PC-3 (cell line): ENCODE results near the gene MASP2. TPM values are rescaled to one million over a fixed set of nuclear protein-coding genes. Genes with fewer than 3 reads are reported as not detected.
"Not testable (repeated sequence)": the region's sequence is repeated elsewhere in the genome, so short reads cannot be mapped to it uniquely, and the experiment has no call there.

Source experiments
- ATAC-seq: fragments of 200-7000 bp; cut with Tn5 transposase; 2 replicates; pipeline ENCODE4 v1.9.1; 2020; ENCODE audit warnings: mild to moderate bottlenecking, moderate library complexity
- Bru-seq: library from RNA; stranded (reverse); fragments of 400-500 nt; gene quantifications from one replicate; lab custom pipeline; 2021; lab: Mats Ljungman, UMichigan
- BruChase-seq, 2 experiments: library from RNA; stranded (reverse); fragments of 400-500 nt; gene quantifications; one replicate each; lab custom pipeline; 2021; lab: Mats Ljungman, UMichigan
- BruUV-seq: library from RNA; stranded (reverse); fragments of 400-500 nt; replicated peaks from 2 replicates; lab custom pipeline; 2021; lab: Mats Ljungman, UMichigan
- CTCF ChIA-PET: fragments of 300-600 bp; sonication (Branson Sonifier 250); formaldehyde crosslinking; loops from one replicate; lab custom pipeline; 2022; ENCODE audit warnings: antibody characterized with exemption; lab: Charles Lee
- POLR2A ChIA-PET: fragments of 300-600 bp; sonication (Branson Sonifier 250); formaldehyde crosslinking; loops from one replicate; lab custom pipeline; 2022; ENCODE audit warnings: antibody characterized with exemption; ENCODE audit not compliant: unreplicated experiment; lab: Charles Lee
- DNase-seq: peaks from one replicate; pipeline ENCODE4 v3.0.0-alpha.2; 2015
- H2AFZ ChIP-seq: fragments of 300-600 bp; sonication (generic); 2 replicates; pipeline ENCODE4 v1.6.0; 2016; ENCODE audit warnings: antibody characterized with exemption, low read length
- H3F3A ChIP-seq: fragments of 300-600 bp; sonication (generic); one replicate; pipeline ENCODE4 v1.6.0; 2017; ENCODE audit warnings: antibody characterized with exemption, low read length, control low read depth, mild to moderate bottlenecking; ENCODE audit not compliant: unreplicated experiment
- H3K27ac ChIP-seq: fragments of 300-600 bp; sonication (generic); 2 replicates; pipeline ENCODE4 v1.5.1; 2016; ENCODE audit warnings: mild to moderate bottlenecking, low read length
- H3K27me3 ChIP-seq: fragments of 300-600 bp; sonication (generic); 2 replicates; pipeline ENCODE4 v1.6.1; 2016; ENCODE audit warnings: low read length, mixed read lengths
- H3K36me3 ChIP-seq: fragments of 300-600 bp; sonication (generic); 2 replicates; pipeline ENCODE4 v1.6.1; 2016; ENCODE audit warnings: low read depth, mixed run types, low read length, mixed read lengths
- H3K4me1 ChIP-seq: fragments of 300-600 bp; sonication (generic); 2 replicates; pipeline ENCODE4 v1.5.1; 2016; ENCODE audit warnings: low read length; ENCODE audit not compliant: insufficient read depth
- H3K4me2 ChIP-seq: fragments of 300-600 bp; sonication (generic); 2 replicates; pipeline ENCODE4 v1.6.0; 2016; ENCODE audit warnings: low read length
- H3K4me3 ChIP-seq: fragments of 300-600 bp; sonication (generic); 2 replicates; pipeline ENCODE4 v1.5.1; 2016; ENCODE audit warnings: mild to moderate bottlenecking, low read length, mixed read lengths
- H3K79me2 ChIP-seq: fragments of 300-600 bp; sonication (generic); 2 replicates; pipeline ENCODE4 v1.6.1; 2017; ENCODE audit warnings: low read length, mixed read lengths
- H3K9ac ChIP-seq: fragments of 300-600 bp; sonication (generic); 2 replicates; pipeline ENCODE4 v1.6.0; 2016; ENCODE audit warnings: mild to moderate bottlenecking, low read length
- H3K9me2 ChIP-seq: fragments of 300-600 bp; sonication (generic); replicated peaks from 2 replicates; pipeline ENCODE4 v1.6.1; 2016; ENCODE audit warnings: mixed run types, low read length, mixed read lengths
- H3K9me3 ChIP-seq: fragments of 300-600 bp; sonication (generic); 2 replicates; pipeline ENCODE4 v1.6.1; 2016; ENCODE audit warnings: low read length, mixed read lengths
- H4K20me1 ChIP-seq: fragments of 300-600 bp; sonication (generic); 2 replicates; pipeline ENCODE4 v1.6.1; 2016; ENCODE audit warnings: low read length, mixed read lengths
- CTCF ChIP-seq: fragments of 300-600 bp; sonication (generic); conservative IDR thresholded peaks from 2 replicates; pipeline ENCODE4 v1.5.1; 2017; ENCODE audit warnings: antibody characterized with exemption, low read depth, mild to moderate bottlenecking, low read length
- EZH2 ChIP-seq: fragments of 300-600 bp; sonication (generic); IDR thresholded peaks from one replicate; pipeline ENCODE4 v1.6.1; 2017; ENCODE audit warnings: antibody characterized with exemption, mild to moderate bottlenecking, low read length; ENCODE audit not compliant: unreplicated experiment
- EZH2phosphoT487 ChIP-seq: fragments of 300-600 bp; sonication (generic); IDR thresholded peaks from 2 replicates; pipeline ENCODE4 v1.6.1; 2018; ENCODE audit warnings: mild to moderate bottlenecking, antibody characterized with exemption, low read length, borderline replicate concordance
- intact Hi-C: fragments of 100-400 bp; cut with micrococcal nuclease; formaldehyde crosslinking; loops from 2 replicates; pipeline ENCODE4 v1.9.0; 2023
- long read RNA-seq: library from polyadenylated mRNA; unstranded; transcript quantifications from one replicate; pipeline ENCODE4 v2.0.0, GENCODE V29; 2021; ENCODE audit not compliant: unreplicated experiment
- total RNA-seq: library from RNA; depleted of rRNA; stranded (reverse); fragments of >200 nt; gene quantifications from 2 replicates; pipeline ENCODE4 v1.2.3, GENCODE V29; 2014; rRNA removed

The MASP2 gene
- total RNA-seq (0.26 and 0.92 TPM in 2 replicates), Bru-seq, nascent RNA (percentile 16 among the genes with signal in this experiment), BruChase-seq, experiment 1, labeled RNA remaining after a 6-hour chase (percentile 47 among the genes with signal in this experiment), BruChase-seq, experiment 2, labeled RNA remaining after a 2-hour chase (percentile 39 among the genes with signal in this experiment)
- long read RNA-seq, result 0 reads

- Histone ChIP-seq H3K36me3 (no peaks in the 10 kb centered on the region), H3K9me3 (no peaks in the 10 kb centered on the region), H2AFZ (no peak within 1 kb of the TSS), H3F3A (no peaks in the 10 kb centered on the region), H3K4me1 (no peaks in the 10 kb centered on the region), H3K9ac (no peak within 1 kb of the TSS), H4K20me1 (no peaks in the 10 kb centered on the region), H3K27me3 (no peaks in the 10 kb centered on the region), H3K4me2 (no peak within 1 kb of the TSS), H3K4me3 (no peak within 1 kb of the TSS), H3K9me2 (no peaks in the 10 kb centered on the region), H3K79me2 (no peaks in the 10 kb centered on the region), H3K27ac (no peak within 1 kb of the TSS)
- intact Hi-C loops, result no loop called here
- ChIA-PET POLR2A (no interaction called here), CTCF (no interaction called here)
- no TSS peak for BruUV-seq
- TF ChIP-seq EZH2phosphoT487 (no peak), CTCF (no peak), EZH2 (no peak)
- no peak for ATAC-seq
- no peak for DNase-seq
Measured at GRCh38 chr1:11046625-11047365, at the start of gene MASP2. Gene MASP2, minus strand, starts transcription at chr1:11047239. Its CDS starts 32 bp downstream, at chr1:11047207.

GRCh38 chr1:11083784-11084183 lies 36.7 kb upstream of the MASP2 start:
- H3K4me2 ChIP-seq, H3K4me3 ChIP-seq, ATAC-seq, DNase-seq, H3K27me3 ChIP-seq, BruUV-seq, H4K20me1 ChIP-seq, CTCF ChIA-PET, H3K9ac ChIP-seq, H3K9me2 ChIP-seq, intact Hi-C loops, POLR2A ChIA-PET, H3F3A ChIP-seq, H3K9me3 ChIP-seq, H3K4me1 ChIP-seq, H3K27ac ChIP-seq, H3K79me2 ChIP-seq, H2AFZ ChIP-seq: not testable (repeated sequence)
- H3K36me3 ChIP-seq, result peaks cover 52% of the 10 kb centered on the region

GRCh38 chr1:11080931-11081330 lies 33.9 kb upstream of the MASP2 start:
- ATAC-seq (no peak), DNase-seq (no peak)
- Histone ChIP-seq H3K79me2 (no peaks in the 10 kb centered on the region), H4K20me1 (no peaks in the 10 kb centered on the region), H3K36me3 (peaks cover 47% of the 10 kb centered on the region), H3K9me3 (no peaks in the 10 kb centered on the region), H3F3A (no peaks in the 10 kb centered on the region), H3K4me2 (no peak overlapping the region), H3K27ac (no peak overlapping the region), H3K27me3 (no peaks in the 10 kb centered on the region), H2AFZ (no peak overlapping the region), H3K9ac (no peak overlapping the region), H3K4me1 (no peaks in the 10 kb centered on the region), H3K4me3 (no peak overlapping the region), H3K9me2 (no peaks in the 10 kb centered on the region)
- TF ChIP-seq EZH2 (no peak), EZH2phosphoT487 (no peak)
- intact Hi-C loops, result no loop called here
- no TSS peak for BruUV-seq
- CTCF ChIA-PET, result no interaction called here
- POLR2A ChIA-PET, result no interaction called here
